ENCODE data around the gene CCN5. TPM values are rescaled to one million over a fixed set of nuclear protein-coding genes. Genes with fewer than 3 reads are reported as not detected.

The CCN5 gene
- total RNA-seq, 1 experiment from 2014 or later: 0.20 TPM

- Histone ChIP-seq H4K20me1 (ENCODE audit: insufficient read depth) (no peaks in the 10 kb centered on the region), H3K9me2 (ENCODE audit: insufficient read depth) (no peaks in the 10 kb centered on the region), H3K4me3 (no peak overlapping the region), H3K27ac (no peak overlapping the region), H3K27me3 (ENCODE audit: insufficient read depth, low read depth) (no peaks in the 10 kb centered on the region), H3K79me2 (ENCODE audit: low read depth) (no peaks in the 10 kb centered on the region), H3F3A (ENCODE audit: insufficient read depth, low read depth) (peaks cover 3% of the 10 kb centered on the region), H3K4me1 (replicated peaks; ENCODE audit: insufficient read depth) (peaks cover 6% of the 10 kb centered on the region), H2AFZ (no peak overlapping the region), H3K36me3 (ENCODE audit: low read depth) (no peaks in the 10 kb centered on the region), H3K4me2 (no peak overlapping the region), H3K9me3 (ENCODE audit: insufficient read depth, low read depth) (no peaks in the 10 kb centered on the region)
- TF ChIP-seq EZH2 (IDR thresholded peaks at IDR 0.05; ENCODE audit: low read depth) (no peak), CTCF (conservative IDR thresholded peaks at IDR 0.05) (no peak)
- ChIA-PET POLR2A (ENCODE audit: unreplicated experiment) (no interaction called here), CTCF (interaction anchor here (0.8 kb wide), 1 partner anchor 38 kb away, joined by 11 read pairs; no protein-coding TSS in a partner anchor)
- intact Hi-C loops (cut with micrococcal nuclease; ENCODE audit: unreplicated experiment): no loop called here
- BruUV-seq (replicated peaks): no TSS peak
- DNase-seq: no peak
These were observed 5.8 kb upstream of the CCN5 start for GRCh38 chr20:44709380-44709779.

GRCh38 chr20:44709797-44710196, 5.4 kb upstream of the CCN5 start:
- Histone ChIP-seq H3K9me3 (ENCODE audit: insufficient read depth, low read depth) (no peaks in the 10 kb centered on the region), H3K4me3 (no peak overlapping the region), H4K20me1 (ENCODE audit: insufficient read depth) (no peaks in the 10 kb centered on the region), H3F3A (ENCODE audit: insufficient read depth, low read depth) (peaks cover 3% of the 10 kb centered on the region), H3K27ac (no peak overlapping the region), H3K79me2 (ENCODE audit: low read depth) (no peaks in the 10 kb centered on the region), H2AFZ (no peak overlapping the region), H3K4me1 (replicated peaks; ENCODE audit: insufficient read depth) (peaks cover 10% of the 10 kb centered on the region), H3K9me2 (ENCODE audit: insufficient read depth) (no peaks in the 10 kb centered on the region), H3K4me2 (no peak overlapping the region), H3K36me3 (ENCODE audit: low read depth) (no peaks in the 10 kb centered on the region), H3K27me3 (ENCODE audit: insufficient read depth, low read depth) (no peaks in the 10 kb centered on the region)
- CTCF ChIA-PET: interaction anchor here (0.8 kb wide), 1 partner anchor 38 kb away, joined by 11 read pairs; no protein-coding TSS in a partner anchor
- POLR2A ChIA-PET (ENCODE audit: unreplicated experiment): no interaction called here
- DNase-seq: no peak
- no peak for TF ChIP-seq CTCF (conservative IDR thresholded peaks at IDR 0.05)
- BruUV-seq (replicated peaks): no TSS peak
- intact Hi-C loops (cut with micrococcal nuclease; ENCODE audit: unreplicated experiment): no loop called here

- no peaks in the 10 kb centered on the region for H3K27me3 ChIP-seq (ENCODE audit: insufficient read depth, low read depth)
- ChIA-PET CTCF (no interaction called here), POLR2A (ENCODE audit: unreplicated experiment) (no interaction called here)
- DNase-seq: no peak
- H3K4me2 ChIP-seq: no peak overlapping the region
- H3K4me1 ChIP-seq (replicated peaks; ENCODE audit: insufficient read depth): peaks cover 17% of the 10 kb centered on the region
- no peaks in the 10 kb centered on the region for H3K9me3 ChIP-seq (ENCODE audit: insufficient read depth, low read depth)
- TF ChIP-seq CTCF (conservative IDR thresholded peaks at IDR 0.05) (no peak), EZH2 (IDR thresholded peaks at IDR 0.05; ENCODE audit: low read depth) (no peak)
- intact Hi-C loops (cut with micrococcal nuclease; ENCODE audit: unreplicated experiment): no loop called here
- H3K36me3 ChIP-seq (ENCODE audit: low read depth): no peaks in the 10 kb centered on the region
- no peaks in the 10 kb centered on the region for H4K20me1 ChIP-seq (ENCODE audit: insufficient read depth)
- H3K27ac ChIP-seq: no peak overlapping the region
- BruUV-seq (replicated peaks): no TSS peak
- H2AFZ ChIP-seq: no peak overlapping the region
- peaks cover 8% of the 10 kb centered on the region for H3F3A ChIP-seq (ENCODE audit: insufficient read depth, low read depth)
- no peaks in the 10 kb centered on the region for H3K79me2 ChIP-seq (ENCODE audit: low read depth)
- no peak overlapping the region for H3K4me3 ChIP-seq
- H3K9me2 ChIP-seq (ENCODE audit: insufficient read depth): no peaks in the 10 kb centered on the region
These were observed 3.9 kb upstream of the CCN5 start for GRCh38 chr20:44711237-44711636.

Measured in PC-9 (cell line).